Mammary epithelial cell (primary cell): ENCODE data around the gene IFT57.

Experiments
- EZH2 ChIP-seq: IDR thresholded peaks from 2 replicates; pipeline ENCODE4 v1.6.1; 2012; ENCODE audit warnings: low read length, inconsistent platforms, borderline replicate concordance
- TF ChIP-seq, protein P1 (sequence below), 2 donors: IDR thresholded peaks in 1 of 2; conservative IDR thresholded peaks in 1 of 2; 2 replicates each; pipeline ENCODE4 v1.5.1; 2011 to 2012; ENCODE audit warnings: inconsistent platforms in 2 of 2, low read length in 2 of 2, mild to moderate bottlenecking in 2 of 2, control low read depth in 1 of 2, low read depth in 1 of 2; ENCODE audit not compliant: insufficient read depth in 1 of 2; ENCODE audit errors: extremely low read depth in 1 of 2

DNA sequence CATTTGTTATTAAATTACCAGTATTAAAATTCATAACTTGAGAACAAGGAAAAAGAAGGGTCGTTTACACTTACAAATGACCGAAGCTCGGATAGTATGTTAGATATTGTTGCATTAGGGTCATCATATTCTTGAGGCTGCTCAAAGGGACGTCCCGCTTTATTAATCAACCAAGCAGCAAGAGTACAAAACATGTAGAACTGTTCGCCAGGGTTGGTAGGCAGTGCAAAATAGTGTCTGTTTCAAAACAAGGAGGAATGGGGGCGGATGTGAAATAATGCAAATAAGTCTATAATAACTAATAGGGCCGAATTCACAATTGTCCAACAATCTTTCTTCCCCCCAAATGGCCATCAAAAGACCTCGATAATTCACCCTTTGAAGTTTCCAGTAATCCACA is 2.9 kb downstream of the IFT57 start:
- TF ChIP-seq, protein P1, sequence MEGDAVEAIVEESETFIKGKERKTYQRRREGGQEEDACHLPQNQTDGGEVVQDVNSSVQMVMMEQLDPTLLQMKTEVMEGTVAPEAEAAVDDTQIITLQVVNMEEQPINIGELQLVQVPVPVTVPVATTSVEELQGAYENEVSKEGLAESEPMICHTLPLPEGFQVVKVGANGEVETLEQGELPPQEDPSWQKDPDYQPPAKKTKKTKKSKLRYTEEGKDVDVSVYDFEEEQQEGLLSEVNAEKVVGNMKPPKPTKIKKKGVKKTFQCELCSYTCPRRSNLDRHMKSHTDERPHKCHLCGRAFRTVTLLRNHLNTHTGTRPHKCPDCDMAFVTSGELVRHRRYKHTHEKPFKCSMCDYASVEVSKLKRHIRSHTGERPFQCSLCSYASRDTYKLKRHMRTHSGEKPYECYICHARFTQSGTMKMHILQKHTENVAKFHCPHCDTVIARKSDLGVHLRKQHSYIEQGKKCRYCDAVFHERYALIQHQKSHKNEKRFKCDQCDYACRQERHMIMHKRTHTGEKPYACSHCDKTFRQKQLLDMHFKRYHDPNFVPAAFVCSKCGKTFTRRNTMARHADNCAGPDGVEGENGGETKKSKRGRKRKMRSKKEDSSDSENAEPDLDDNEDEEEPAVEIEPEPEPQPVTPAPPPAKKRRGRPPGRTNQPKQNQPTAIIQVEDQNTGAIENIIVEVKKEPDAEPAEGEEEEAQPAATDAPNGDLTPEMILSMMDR (conservative IDR thresholded peaks at IDR 0.05 in 1 of 2, IDR thresholded peaks at IDR 0.05 in 1 of 2; ENCODE audit: extremely low read depth in 1 of 2, insufficient read depth in 1 of 2, low read depth in 1 of 2, low read length in 2 of 2) = no peak
- no peak for TF ChIP-seq EZH2
